Sigmoid colon (tissue), 3 donors: ENCODE results near the gene GLIPR1L2.

Source experiments
- POLR2A ChIP-seq, 2 donors: fragments of 450-650 bp; IDR thresholded peaks; one replicate each; pipeline ENCODE4 v1.6.1; 2016; ENCODE audit warnings: antibody characterized with exemption in 2 of 2, mild to moderate bottlenecking in 2 of 2, moderate library complexity in 2 of 2
- TF ChIP-seq, protein P1 (sequence below), 4 experiments: fragments of 450-650 bp in 3 of 4; fragments of 200-600 bp in 1 of 4; IDR thresholded peaks; one replicate each; pipeline ENCODE4 v1.5.1; 2016 to 2019; ENCODE audit warnings: antibody characterized with exemption in 4 of 4, mild to moderate bottlenecking in 3 of 4, moderate library complexity in 2 of 4

DNA sequence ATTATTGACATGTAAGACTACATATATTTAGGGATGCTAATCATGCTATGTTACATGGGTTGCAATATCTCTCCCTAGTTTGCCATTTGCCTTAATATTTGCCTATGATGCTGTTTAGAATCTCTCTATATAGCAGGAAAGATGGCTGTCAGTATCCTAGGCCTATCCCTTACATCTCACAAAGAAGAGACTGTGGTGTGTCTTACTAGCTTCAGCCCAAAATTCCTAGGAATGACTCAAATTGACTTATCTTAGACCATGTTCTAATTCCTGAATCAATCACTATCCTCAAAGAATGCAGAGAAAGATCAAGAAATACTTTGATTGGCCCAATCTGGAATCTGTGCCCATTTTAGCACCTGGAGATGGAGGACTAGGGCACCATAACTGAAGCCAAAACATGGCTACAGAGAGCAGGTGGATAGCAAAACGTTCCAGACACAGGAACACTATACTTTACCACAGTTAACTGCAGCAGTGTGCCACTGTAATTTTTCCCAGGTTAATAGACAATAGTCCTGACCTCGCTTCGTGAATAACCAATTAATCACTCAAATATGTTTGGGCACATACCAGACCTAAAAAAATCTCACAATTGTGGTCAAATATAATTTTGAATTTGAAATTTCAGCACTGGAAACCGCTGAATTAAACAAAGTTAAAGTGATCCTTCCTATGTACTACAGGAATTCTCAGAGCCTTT, 57.0 kb downstream of the GLIPR1L2 start:
- TF ChIP-seq POLR2A (IDR thresholded peaks at IDR 0.05) = no peak
- TF ChIP-seq, protein P1, sequence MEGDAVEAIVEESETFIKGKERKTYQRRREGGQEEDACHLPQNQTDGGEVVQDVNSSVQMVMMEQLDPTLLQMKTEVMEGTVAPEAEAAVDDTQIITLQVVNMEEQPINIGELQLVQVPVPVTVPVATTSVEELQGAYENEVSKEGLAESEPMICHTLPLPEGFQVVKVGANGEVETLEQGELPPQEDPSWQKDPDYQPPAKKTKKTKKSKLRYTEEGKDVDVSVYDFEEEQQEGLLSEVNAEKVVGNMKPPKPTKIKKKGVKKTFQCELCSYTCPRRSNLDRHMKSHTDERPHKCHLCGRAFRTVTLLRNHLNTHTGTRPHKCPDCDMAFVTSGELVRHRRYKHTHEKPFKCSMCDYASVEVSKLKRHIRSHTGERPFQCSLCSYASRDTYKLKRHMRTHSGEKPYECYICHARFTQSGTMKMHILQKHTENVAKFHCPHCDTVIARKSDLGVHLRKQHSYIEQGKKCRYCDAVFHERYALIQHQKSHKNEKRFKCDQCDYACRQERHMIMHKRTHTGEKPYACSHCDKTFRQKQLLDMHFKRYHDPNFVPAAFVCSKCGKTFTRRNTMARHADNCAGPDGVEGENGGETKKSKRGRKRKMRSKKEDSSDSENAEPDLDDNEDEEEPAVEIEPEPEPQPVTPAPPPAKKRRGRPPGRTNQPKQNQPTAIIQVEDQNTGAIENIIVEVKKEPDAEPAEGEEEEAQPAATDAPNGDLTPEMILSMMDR (IDR thresholded peaks at IDR 0.05) = no peak
